HG03457 (cell line): ENCODE measurements around the gene NT5C2.
"Not testable (repeated sequence)": the region's sequence is repeated elsewhere in the genome, so short reads cannot be mapped to it uniquely, and the experiment has no call there.

Experiments
- ATAC-seq: cut with Tn5 transposase; IDR thresholded peaks from one replicate; pipeline ENCODE4 v1.9.1; 2021; ENCODE audit warnings: moderate number of reproducible peaks; ENCODE audit not compliant: unreplicated experiment

NT5C2 gene

GRCh38 chr10:103095005-103095404 lies 98.1 kb downstream of the NT5C2 start:
- ATAC-seq: no peak

DNA sequence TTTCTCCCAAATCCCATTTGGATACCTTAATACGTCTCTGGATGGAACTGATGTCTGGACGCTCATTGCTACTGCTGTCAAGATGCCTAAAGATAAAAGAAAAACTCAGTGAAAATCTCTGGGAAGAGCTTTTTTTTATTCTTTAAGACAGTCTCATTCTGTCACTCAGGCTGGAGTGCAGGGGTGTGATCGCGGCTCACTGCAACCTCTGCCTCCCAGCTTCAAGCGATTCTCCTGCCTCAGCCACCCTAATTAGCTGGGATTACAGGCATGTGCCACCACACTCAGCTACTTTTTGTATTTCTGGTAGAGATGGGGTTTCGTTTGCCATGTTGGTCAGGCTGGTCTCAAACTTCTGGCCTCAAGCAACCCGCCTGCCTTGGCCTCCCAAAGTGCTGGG lies 102.2 kb downstream of the NT5C2 start:
- no peak for ATAC-seq

DNA sequence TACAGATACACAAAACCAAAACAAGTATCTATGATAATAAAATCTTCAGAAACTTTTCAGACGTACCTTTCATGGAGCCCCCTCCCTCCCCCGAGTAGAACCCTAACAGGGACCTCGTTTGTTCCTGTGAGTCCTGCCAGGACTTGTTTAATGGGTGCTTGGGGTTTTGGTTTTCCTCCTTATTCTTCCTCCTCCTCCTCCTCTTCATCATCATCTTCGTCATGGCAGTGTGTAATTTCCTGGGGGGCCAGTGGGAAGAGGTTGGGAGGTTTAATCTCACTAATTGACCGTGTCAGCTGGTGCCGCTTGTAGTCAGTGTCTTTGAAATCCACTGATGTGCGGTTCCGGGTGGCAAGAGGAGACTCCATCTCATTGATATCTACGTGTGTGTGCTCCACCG lies 103.6 kb downstream of the NT5C2 start:
- no peak for ATAC-seq

DNA sequence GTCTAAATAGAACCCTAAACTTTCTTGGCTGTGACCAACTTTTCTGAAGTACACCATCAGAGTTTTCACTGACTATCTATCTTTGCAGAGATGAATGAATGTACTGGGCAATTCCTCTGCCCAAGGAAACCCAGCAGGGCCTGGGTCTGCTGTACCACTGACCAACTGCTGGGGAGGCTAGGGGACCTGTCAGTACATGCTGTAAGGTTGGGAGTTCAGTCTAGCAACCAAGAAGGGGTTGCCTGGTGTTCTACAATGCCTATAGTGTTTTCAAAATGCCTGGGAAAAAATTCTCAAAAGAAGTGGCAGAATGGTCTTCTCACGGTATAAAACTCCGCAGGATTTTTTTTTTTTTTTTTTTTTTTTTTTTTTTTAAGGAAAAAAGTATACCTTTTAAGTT lies 106.3 kb downstream of the NT5C2 start:
- ATAC-seq: no peak

DNA sequence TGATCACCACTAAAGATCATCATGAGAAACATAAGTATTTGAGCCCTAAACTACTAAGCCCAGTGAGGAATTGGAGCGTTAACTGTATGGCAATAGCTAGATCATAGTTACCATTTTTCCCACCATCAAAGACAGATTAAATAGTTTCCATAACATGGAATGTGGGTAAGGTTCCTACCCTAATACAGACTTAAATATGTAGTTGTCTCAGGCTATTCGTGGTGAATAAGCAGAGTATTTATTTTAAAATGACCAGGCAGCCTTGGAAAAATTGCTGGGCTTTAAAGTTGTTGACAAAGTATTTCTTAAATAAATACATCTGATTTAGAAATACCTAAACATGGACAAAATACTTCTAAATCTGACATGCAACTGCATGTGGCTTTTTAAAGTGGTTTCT lies 106.8 kb downstream of the NT5C2 start:
- no peak for ATAC-seq

DNA sequence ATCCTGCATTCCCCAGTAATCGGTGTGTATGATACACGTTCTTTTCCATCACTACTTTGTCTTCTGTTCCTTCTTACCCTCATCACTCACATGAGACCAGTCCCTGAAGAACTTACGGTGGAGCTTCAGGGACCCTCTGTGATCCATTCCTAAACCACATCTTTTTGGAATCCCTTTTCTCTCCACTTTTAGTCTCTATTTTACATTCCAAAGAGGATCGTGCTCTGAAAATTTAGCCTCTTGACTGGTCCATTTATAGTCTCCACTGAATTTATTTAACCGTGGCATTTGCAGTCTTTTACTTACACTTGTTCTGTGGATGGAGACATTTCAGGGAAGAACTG lies 109.1 kb downstream of the NT5C2 start:
- no peak for ATAC-seq

DNA sequence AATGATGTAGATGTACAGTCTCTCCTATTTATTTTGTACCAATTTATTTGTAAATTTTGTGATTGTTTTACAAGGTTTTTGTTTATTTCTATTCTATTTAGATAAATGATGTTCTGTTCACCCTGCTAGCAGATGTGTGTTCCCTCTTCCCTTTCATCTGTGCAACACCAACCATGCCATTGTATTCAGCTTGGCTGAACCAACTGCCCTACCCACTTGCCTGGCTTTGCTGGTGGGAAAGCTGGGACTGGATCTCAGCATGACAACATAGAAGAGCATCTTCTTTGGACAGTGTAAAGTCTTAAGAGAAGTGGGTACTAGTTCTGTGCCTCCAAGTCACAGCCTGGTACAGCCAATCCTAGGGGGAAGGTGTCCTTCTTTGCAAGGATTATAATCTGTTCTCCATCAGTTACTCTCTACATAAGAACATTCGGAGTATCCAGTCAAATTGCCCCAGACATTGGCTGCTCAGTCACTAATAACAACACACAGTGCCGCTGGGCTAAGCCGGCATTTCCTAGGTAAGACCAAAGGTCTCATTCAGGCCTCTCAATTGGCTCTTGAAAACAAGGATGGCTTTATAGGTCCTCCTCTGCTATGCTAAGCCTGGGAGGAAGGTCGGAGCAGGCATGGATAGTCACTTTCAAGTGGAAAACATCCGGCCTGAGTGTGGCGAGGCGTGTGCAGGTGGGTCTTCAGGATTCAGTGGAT lies 109.7 kb downstream of the NT5C2 start:
- no peak for ATAC-seq

- ATAC-seq: no peak
These were observed 110.4 kb downstream of the NT5C2 start for GRCh38 chr10:103082683-103083082.

GRCh38 chr10:103080891-103081581 lies 112.0 kb downstream of the NT5C2 start:
- ATAC-seq: no peak

- ATAC-seq: no peak
These were observed 113.1 kb downstream of the NT5C2 start for GRCh38 chr10:103079946-103080345.

- no peak for ATAC-seq
These were observed 114.0 kb downstream of the NT5C2 start for GRCh38 chr10:103079100-103079499.

DNA sequence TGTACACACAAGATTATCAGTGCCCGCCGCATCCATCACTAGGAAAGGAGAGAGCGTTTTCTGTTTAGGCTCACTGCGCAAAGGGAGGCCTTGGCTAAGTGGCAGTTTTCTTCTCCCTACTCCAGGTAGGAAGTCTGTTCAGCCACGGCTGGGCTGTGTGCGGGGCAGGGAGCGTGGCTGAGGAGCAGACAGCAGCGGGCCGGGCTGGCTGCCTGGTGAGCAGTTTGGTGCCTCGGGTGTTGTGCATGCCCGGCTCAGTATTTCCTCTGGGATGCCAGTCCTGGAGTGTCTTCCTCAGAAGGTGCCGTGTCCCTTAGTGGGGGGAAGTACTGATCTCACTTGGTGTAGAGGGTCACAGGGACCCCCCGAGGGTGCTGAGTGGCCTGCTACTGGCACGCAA lies 114.4 kb downstream of the NT5C2 start:
- ATAC-seq: no peak

GRCh38 chr10:103078309-103078615 lies 114.8 kb downstream of the NT5C2 start:
- no peak for ATAC-seq

DNA sequence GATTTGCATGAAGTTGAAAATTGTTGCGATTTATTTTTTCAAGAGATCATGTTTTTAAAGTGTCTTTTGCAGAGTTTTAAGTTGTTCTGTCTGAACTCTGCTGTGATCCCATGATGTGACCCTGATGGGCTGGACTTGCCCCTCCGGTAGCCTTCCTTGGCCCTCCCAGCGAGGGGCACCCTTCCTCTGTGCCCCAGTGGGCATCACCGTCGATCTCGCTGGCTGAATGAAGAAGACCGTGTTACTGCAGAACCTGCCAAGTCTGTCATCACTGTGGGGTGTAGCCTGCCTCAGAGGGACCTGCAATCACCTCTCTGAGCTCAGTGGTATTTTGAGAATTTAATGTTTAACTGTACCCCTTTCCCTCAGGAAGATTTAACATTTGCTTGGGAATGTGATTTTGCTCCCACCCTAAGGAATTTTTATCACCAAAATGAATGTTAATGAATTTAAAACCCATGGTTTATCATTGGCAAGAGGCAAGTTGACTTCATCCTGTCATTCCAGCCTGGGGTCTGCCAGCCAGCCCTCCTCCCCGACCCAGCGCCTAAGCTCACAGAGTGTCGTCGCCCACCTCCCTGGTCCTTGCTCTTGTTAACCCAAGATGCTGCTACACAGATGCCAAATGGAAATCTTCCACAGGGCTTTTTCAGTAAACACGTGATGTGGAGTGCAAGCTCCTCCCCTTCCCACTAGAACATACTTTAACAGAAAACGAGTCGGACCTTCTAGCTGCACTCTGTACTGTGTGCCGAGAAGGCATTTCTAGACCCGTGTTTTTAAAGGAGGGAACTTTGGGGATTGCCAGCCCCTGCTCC lies 115.4 kb downstream of the NT5C2 start:
- no peak for ATAC-seq

DNA sequence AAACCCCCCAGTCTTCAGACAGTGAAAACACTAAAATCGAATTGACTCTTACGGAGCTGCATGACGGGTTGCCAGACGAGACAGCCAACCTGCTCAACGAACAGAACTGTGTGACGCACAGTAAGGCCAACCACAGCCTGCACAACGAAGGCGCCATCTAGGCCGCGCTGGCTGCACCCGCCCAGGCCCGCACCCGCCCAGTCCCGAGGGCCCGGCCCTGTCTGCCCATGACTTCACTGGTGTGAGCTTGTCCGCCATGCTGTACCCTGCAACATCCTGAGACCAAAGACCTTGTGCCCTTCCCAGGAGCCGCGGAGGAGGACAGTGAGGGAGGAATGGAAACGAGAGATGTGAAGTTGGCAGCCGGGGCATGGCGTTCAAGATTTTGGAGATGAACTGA lies 116.1 kb downstream of the NT5C2 start:
- ATAC-seq: no peak

- no peak for ATAC-seq
These were observed 120.2 kb downstream of the NT5C2 start for GRCh38 chr10:103072891-103073290.

DNA sequence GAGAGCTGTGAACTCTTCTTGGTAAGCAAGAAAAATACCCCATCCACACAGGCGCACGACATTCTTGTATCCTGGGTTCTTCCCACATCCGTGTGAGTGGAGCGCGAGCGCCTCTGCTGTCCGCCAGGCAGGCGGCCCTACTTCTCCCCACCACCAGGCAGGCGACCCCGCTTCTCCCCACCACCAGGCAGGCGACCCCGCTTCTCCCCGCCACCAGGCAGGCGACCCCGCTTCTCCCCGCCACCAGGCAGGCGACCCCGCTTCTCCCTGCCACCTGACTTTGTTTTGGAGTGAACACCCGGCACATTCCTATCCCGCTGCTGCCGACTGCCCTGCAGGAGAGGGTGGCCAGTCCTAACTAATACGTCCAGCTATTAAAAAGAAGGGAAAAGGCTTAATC lies 120.8 kb downstream of the NT5C2 start:
- ATAC-seq: no peak

- no peak for ATAC-seq
These were observed 123.4 kb downstream of the NT5C2 start for GRCh38 chr10:103069453-103070331.

- ATAC-seq: no peak
These were observed 125.1 kb downstream of the NT5C2 start for GRCh38 chr10:103067956-103068355.

GRCh38 chr10:103067484-103067883 lies 125.6 kb downstream of the NT5C2 start:
- no peak for ATAC-seq

DNA sequence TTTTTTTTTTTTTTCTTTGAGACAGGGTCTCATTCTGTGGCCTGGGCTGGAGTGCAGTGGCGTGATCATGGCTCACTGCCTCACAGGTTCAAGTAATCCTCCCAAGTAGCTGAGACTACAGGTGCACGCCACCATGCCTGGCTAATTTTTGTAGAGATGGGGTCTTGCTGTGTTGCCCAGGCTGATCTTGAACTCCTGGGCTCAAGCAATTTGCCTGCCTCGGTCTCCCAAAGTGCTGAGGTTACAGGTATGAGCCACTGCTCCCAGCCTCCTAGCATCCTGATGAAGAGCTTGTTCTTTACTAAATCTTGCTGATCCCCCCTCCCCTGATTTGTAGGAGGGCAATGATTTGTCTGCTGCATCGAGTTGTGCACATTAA lies 126.0 kb downstream of the NT5C2 start:
- ATAC-seq: not testable (repeated sequence)
